Calu3 (cell line): ENCODE results near the gene C21orf91. TPM values are rescaled to one million over a fixed set of nuclear protein-coding genes. Genes with fewer than 3 reads are reported as not detected.

Experiments used
- BruUV-seq: library from RNA; stranded (reverse); fragments of 400-500 nt; replicated peaks from 2 replicates; lab custom pipeline; 2021; lab: Mats Ljungman, UMichigan
- CTCF ChIA-PET: fragments of 300-600 bp; sonication (Branson Sonifier 250); formaldehyde crosslinking; loops from one replicate; lab custom pipeline; 2022; ENCODE audit warnings: antibody characterized with exemption; lab: Charles Lee
- DNase-seq: peaks from one replicate; pipeline ENCODE4 v3.0.0; 2022
- H3K27ac Mint-ChIP-seq: one replicate; pipeline ENCODE4 v1.8.0; 2022; ENCODE audit warnings: mixed read lengths; ENCODE audit not compliant: unreplicated experiment
- H3K27me3 Mint-ChIP-seq: one replicate; pipeline ENCODE4 v1.8.0; 2022; ENCODE audit warnings: mixed read lengths; ENCODE audit not compliant: unreplicated experiment
- H3K36me3 Mint-ChIP-seq: one replicate; pipeline ENCODE4 v1.8.0; 2022; ENCODE audit warnings: mild to moderate bottlenecking, moderate library complexity, mixed read lengths; ENCODE audit not compliant: insufficient read depth, unreplicated experiment
- H3K4me1 Mint-ChIP-seq: one replicate; pipeline ENCODE4 v1.8.0; 2022; ENCODE audit warnings: mild to moderate bottlenecking, low read depth, mixed read lengths; ENCODE audit not compliant: unreplicated experiment
- H3K4me3 Mint-ChIP-seq: one replicate; pipeline ENCODE4 v1.8.0; 2022; ENCODE audit warnings: mild to moderate bottlenecking, low read depth, moderate library complexity, mixed read lengths; ENCODE audit not compliant: unreplicated experiment
- H3K9me3 Mint-ChIP-seq: one replicate; pipeline ENCODE4 v1.8.0; 2022; ENCODE audit warnings: low read depth, mixed read lengths; ENCODE audit not compliant: unreplicated experiment
- CTCF ChIP-seq: fragments of 200-600 bp; IDR thresholded peaks from one replicate; pipeline ENCODE4 v1.8.0; 2022; ENCODE audit warnings: antibody characterized with exemption; ENCODE audit not compliant: unreplicated experiment
- intact Hi-C: fragments of 100-400 bp; cut with micrococcal nuclease; formaldehyde crosslinking; loops from one replicate; pipeline ENCODE4 v1.10.0; 2022; ENCODE audit not compliant: unreplicated experiment
- total RNA-seq: library from RNA; stranded (reverse); gene quantifications from 2 replicates; pipeline ENCODE4 v1.2.3, GENCODE V29; 2022

Gene C21orf91
- total RNA-seq, 1 experiment from 2014 or later, result 9.6 TPM

DNA sequence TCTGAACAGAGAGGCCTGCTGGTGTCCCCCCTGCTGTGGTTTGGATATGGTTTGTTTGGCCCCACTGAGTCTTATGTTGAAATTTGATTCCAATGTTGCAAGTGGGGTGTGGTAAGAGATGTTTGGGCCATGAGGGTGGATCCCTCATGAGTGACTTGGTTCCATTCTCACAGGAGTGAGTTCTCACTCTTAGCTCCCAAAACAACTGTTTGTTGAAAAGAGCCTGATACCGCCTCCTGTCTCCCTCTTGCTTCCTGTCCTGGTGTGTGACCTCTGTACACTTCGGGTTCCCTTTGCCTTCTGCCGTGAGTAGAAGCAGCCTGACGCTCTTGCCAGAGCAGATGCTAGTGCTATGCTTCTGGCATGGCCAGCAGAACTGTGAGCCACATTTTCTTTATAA, 60.5 kb downstream of the C21orf91 start:
- no peaks in the 10 kb centered on the region for H3K4me1 Mint-ChIP-seq
- no peak for TF ChIP-seq CTCF
- H3K27me3 Mint-ChIP-seq, result no peaks in the 10 kb centered on the region
- BruUV-seq, result no TSS peak
- H3K9me3 Mint-ChIP-seq, result no peaks in the 10 kb centered on the region
- CTCF ChIA-PET, result no interaction called here
- no peak overlapping the region for H3K27ac Mint-ChIP-seq
- no peak overlapping the region for H3K4me3 Mint-ChIP-seq
- no peaks in the 10 kb centered on the region for H3K36me3 Mint-ChIP-seq
- DNase-seq, result no peak
- intact Hi-C loops, result no loop called here

- H3K4me1 Mint-ChIP-seq, result no peaks in the 10 kb centered on the region
- no peaks in the 10 kb centered on the region for H3K36me3 Mint-ChIP-seq
- no TSS peak for BruUV-seq
- H3K4me3 Mint-ChIP-seq, result no peak overlapping the region
- CTCF ChIA-PET, result no interaction called here
- H3K27me3 Mint-ChIP-seq, result no peaks in the 10 kb centered on the region
- no peak for DNase-seq
- no peak overlapping the region for H3K27ac Mint-ChIP-seq
- intact Hi-C loops, result no loop called here
- no peak for TF ChIP-seq CTCF
- no peaks in the 10 kb centered on the region for H3K9me3 Mint-ChIP-seq
These were observed 61.5 kb downstream of the C21orf91 start for GRCh38 chr21:17757671-17758070.

- no peak for TF ChIP-seq CTCF
- Mint-ChIP-seq H3K27ac (no peak overlapping the region), H3K9me3 (peaks cover 2% of the 10 kb centered on the region)
These were observed 65.4 kb downstream of the C21orf91 start for GRCh38 chr21:17753736-17754135.

GRCh38 chr21:17752171-17752570, 67.0 kb downstream of the C21orf91 start:
- no TSS peak for BruUV-seq
- H3K4me1 Mint-ChIP-seq, result no peaks in the 10 kb centered on the region
- intact Hi-C loops, result no loop called here
- peaks cover 2% of the 10 kb centered on the region for H3K9me3 Mint-ChIP-seq
- TF ChIP-seq CTCF, result no peak
- no peak overlapping the region for H3K27ac Mint-ChIP-seq
- H3K36me3 Mint-ChIP-seq, result no peaks in the 10 kb centered on the region
- no peaks in the 10 kb centered on the region for H3K27me3 Mint-ChIP-seq
- DNase-seq, result no peak
- CTCF ChIA-PET, result no interaction called here
- no peak overlapping the region for H3K4me3 Mint-ChIP-seq

More at GRCh38 chr21:17753736-17754135, 65.4 kb downstream of the C21orf91 start:
- Mint-ChIP-seq H3K36me3 (no peaks in the 10 kb centered on the region), H3K4me1 (no peaks in the 10 kb centered on the region), H3K27me3 (no peaks in the 10 kb centered on the region), H3K4me3 (no peak overlapping the region)
- BruUV-seq, result no TSS peak
- intact Hi-C loops, result no loop called here
- CTCF ChIA-PET, result no interaction called here
- DNase-seq, result no peak

- Mint-ChIP-seq H3K4me1 (peaks cover 8% of the 10 kb centered on the region), H3K27me3 (no peaks in the 10 kb centered on the region), H3K27ac (no peak overlapping the region), H3K36me3 (peaks cover 6% of the 10 kb centered on the region), H3K9me3 (peaks cover 2% of the 10 kb centered on the region), H3K4me3 (no peak overlapping the region)
- DNase-seq, result no peak
- no TSS peak for BruUV-seq
- no peak for TF ChIP-seq CTCF
- CTCF ChIA-PET, result no interaction called here
- intact Hi-C loops, result no loop called here
These were observed 72.2 kb downstream of the C21orf91 start for GRCh38 chr21:17746920-17747319.
